ENCODE measurements around the gene KNOP1. TPM values are rescaled to one million over a fixed set of nuclear protein-coding genes. Genes with fewer than 3 reads are reported as not detected.

KNOP1 gene
- total RNA-seq, 1 donor from 2014 or later, result 24.2 TPM

DNA sequence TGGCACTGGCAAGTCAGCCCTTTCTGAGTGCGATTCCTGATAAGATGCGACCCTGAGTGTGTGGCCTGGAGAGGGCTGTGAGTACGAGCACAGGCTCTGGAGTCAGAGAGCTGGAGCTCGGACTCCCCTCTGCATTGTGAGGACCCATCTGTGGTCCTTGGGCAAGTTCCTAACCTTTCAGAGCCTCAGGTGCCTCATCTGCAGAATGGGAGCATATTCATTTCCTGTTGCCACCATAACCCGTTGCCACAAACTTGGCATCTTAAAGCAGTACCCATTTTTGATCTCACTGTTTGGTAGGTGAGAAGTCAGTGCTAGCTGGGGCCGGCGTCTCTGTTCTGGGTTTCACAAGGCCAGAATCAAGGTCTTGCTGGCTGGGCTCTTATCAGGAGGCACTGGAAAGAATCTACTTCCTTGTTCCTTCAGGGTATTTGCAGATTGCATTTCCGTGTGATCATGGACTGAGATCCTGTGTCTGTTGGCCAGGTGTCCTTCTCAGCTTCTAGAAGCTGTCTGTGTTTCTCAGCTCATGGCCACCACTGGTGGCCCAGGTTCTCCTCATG, 20.2 kb downstream of the KNOP1 start:
- TF ChIP-seq, protein P1, sequence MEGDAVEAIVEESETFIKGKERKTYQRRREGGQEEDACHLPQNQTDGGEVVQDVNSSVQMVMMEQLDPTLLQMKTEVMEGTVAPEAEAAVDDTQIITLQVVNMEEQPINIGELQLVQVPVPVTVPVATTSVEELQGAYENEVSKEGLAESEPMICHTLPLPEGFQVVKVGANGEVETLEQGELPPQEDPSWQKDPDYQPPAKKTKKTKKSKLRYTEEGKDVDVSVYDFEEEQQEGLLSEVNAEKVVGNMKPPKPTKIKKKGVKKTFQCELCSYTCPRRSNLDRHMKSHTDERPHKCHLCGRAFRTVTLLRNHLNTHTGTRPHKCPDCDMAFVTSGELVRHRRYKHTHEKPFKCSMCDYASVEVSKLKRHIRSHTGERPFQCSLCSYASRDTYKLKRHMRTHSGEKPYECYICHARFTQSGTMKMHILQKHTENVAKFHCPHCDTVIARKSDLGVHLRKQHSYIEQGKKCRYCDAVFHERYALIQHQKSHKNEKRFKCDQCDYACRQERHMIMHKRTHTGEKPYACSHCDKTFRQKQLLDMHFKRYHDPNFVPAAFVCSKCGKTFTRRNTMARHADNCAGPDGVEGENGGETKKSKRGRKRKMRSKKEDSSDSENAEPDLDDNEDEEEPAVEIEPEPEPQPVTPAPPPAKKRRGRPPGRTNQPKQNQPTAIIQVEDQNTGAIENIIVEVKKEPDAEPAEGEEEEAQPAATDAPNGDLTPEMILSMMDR (IDR thresholded peaks at IDR 0.05), result no peak
- H3K4me3 Mint-ChIP-seq (ENCODE audit: unreplicated experiment), result no peak overlapping the region
- H3K27ac Mint-ChIP-seq (ENCODE audit: unreplicated experiment), result no peak overlapping the region
- H3K9me3 Mint-ChIP-seq (ENCODE audit: unreplicated experiment), result no peaks in the 10 kb centered on the region
- peaks cover 32% of the 10 kb centered on the region for H3K4me1 Mint-ChIP-seq (ENCODE audit: unreplicated experiment)
- peaks cover 29% of the 10 kb centered on the region for H3K36me3 Mint-ChIP-seq (ENCODE audit: unreplicated experiment)
- H3K27me3 Mint-ChIP-seq (ENCODE audit: unreplicated experiment), result no peaks in the 10 kb centered on the region
- DNase-seq (ENCODE audit: extremely low spot score, unreplicated experiment), result no peak

DNA sequence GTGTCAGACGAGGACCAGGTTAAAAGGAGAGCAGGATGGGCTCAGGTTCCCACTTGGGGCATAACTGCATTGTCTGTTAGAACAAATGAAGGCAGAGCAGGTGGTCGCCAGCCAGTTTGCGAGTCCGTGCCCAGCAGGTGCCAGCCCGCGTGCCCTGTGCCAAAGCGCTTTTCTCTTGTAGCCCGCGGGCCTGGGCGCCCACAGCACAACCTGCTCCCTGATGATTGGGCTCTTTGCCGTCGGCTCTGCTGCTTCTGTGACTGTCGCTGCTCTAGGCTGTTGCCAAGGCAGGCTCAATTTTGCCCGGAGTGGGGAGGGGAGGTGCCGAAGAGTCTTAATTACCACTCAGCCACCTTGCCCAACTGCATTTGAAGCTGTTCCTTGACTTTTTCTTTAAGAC, 21.1 kb downstream of the KNOP1 start:
- Mint-ChIP-seq H3K9me3 (ENCODE audit: unreplicated experiment) (no peaks in the 10 kb centered on the region), H3K36me3 (ENCODE audit: unreplicated experiment) (peaks cover 26% of the 10 kb centered on the region), H3K4me1 (ENCODE audit: unreplicated experiment) (peaks cover 32% of the 10 kb centered on the region), H3K27ac (ENCODE audit: unreplicated experiment) (peak overlapping the region; percentile 91), H3K27me3 (ENCODE audit: unreplicated experiment) (no peaks in the 10 kb centered on the region), H3K4me3 (ENCODE audit: unreplicated experiment) (no peak overlapping the region)
- TF ChIP-seq, protein P1 (IDR thresholded peaks at IDR 0.05), result no peak
- no peak for DNase-seq (ENCODE audit: extremely low spot score, unreplicated experiment)

DNA sequence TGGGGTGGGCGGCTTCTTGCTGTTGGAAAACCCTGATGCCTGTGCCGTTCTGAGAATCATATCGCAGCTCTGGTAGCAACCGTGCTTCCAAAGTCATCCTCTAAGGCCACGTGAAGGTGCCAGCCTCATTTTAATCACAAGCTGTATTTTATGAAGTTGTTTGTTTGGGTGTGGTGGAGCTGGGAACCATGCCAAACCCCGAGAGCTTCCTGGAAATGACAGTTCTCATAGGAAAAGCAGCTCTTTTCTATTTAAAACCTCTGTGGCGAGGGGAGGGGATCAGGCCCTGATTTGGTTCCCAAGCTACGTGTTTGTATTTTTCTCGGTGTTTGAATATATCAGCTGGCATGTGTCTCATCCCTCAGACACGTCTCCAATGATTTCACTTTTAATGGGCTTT, 21.7 kb downstream of the KNOP1 start:
- no peak for DNase-seq (ENCODE audit: extremely low spot score, unreplicated experiment)

DNA sequence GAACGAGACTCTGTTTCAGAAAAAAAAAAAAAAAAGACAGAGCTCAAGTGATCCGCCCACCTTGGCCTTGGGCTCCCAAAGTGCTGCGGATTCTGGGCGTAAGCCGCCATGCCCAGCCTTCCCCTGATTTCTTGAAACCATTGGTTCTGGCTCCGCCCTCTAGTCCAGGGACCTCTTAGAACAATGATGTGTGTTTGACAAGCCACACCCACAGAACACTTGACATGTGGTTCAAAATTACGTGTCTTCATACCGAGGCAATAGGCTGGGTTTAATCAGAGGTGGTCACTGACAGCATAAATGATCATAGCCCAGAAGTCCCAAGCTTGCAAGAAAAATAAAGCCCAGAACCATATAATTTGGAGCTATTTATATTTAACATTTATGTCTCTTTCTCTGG, 23.0 kb downstream of the KNOP1 start:
- Mint-ChIP-seq H3K4me3 (ENCODE audit: unreplicated experiment) (no peak overlapping the region), H3K27ac (ENCODE audit: unreplicated experiment) (no peak overlapping the region), H3K27me3 (ENCODE audit: unreplicated experiment) (no peaks in the 10 kb centered on the region), H3K9me3 (ENCODE audit: unreplicated experiment) (no peaks in the 10 kb centered on the region), H3K36me3 (ENCODE audit: unreplicated experiment) (peaks cover 21% of the 10 kb centered on the region), H3K4me1 (ENCODE audit: unreplicated experiment) (peaks cover 31% of the 10 kb centered on the region)
- no peak for DNase-seq (ENCODE audit: extremely low spot score, unreplicated experiment)
- TF ChIP-seq, protein P1 (IDR thresholded peaks at IDR 0.05), result no peak

More for the DNA sequence above, 21.7 kb downstream of the KNOP1 start:
- peaks cover 35% of the 10 kb centered on the region for H3K4me1 Mint-ChIP-seq (ENCODE audit: unreplicated experiment)
- no peaks in the 10 kb centered on the region for H3K27me3 Mint-ChIP-seq (ENCODE audit: unreplicated experiment)
- peak overlapping the region; percentile 4 for H3K4me3 Mint-ChIP-seq (ENCODE audit: unreplicated experiment)
- no peaks in the 10 kb centered on the region for H3K9me3 Mint-ChIP-seq (ENCODE audit: unreplicated experiment)
- peaks cover 29% of the 10 kb centered on the region for H3K36me3 Mint-ChIP-seq (ENCODE audit: unreplicated experiment)
- TF ChIP-seq, protein P1 (IDR thresholded peaks at IDR 0.05), result no peak
- peak overlapping the region; percentile 91 for H3K27ac Mint-ChIP-seq (ENCODE audit: unreplicated experiment)

DNA sequence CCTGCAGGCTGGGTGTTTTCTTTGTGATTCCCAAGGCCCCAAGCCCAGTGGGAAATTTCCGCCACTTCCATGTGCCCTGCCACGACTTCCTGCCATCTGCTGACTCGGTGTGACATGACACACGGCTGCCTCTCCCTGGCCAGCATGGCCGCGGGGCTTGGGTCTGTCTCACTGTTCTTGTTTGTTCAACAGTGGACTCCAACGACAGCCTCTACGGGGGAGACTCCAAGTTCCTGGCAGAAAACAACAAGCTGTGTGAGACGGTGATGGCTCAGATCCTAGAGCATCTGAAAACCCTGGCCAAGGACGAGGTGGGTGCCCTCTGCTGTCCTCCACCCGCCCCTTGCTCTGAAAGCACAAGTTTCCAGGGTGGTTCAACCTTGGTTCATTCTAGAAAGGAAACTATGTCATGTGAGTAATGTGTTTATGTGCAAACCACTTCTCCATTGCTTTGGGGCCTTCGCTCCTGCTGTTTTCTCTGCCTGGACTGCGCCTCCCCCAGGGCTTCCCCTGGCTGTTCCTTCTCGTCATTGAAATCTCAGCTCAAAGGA, 26.8 kb downstream of the KNOP1 start:
- no peaks in the 10 kb centered on the region for H3K27me3 Mint-ChIP-seq (ENCODE audit: unreplicated experiment)
- no peaks in the 10 kb centered on the region for H3K9me3 Mint-ChIP-seq (ENCODE audit: unreplicated experiment)
- DNase-seq (ENCODE audit: extremely low spot score, unreplicated experiment), result no peak
- H3K4me3 Mint-ChIP-seq (ENCODE audit: unreplicated experiment), result no peak overlapping the region
- TF ChIP-seq, protein P1 (IDR thresholded peaks at IDR 0.05), result no peak
- peak overlapping the region; percentile 83 for H3K27ac Mint-ChIP-seq (ENCODE audit: unreplicated experiment)
- H3K4me1 Mint-ChIP-seq (ENCODE audit: unreplicated experiment), result peaks cover 18% of the 10 kb centered on the region
- H3K36me3 Mint-ChIP-seq (ENCODE audit: unreplicated experiment), result peaks cover 23% of the 10 kb centered on the region
